GM10847 (cell line): ENCODE measurements around the gene ANAPC2.

Experiments
- POLR2A ChIP-seq: IDR thresholded peaks from 2 replicates; pipeline ENCODE4 v1.6.1; 2011; ENCODE audit not compliant: insufficient read length; ENCODE audit errors: extremely low read depth

Gene ANAPC2

GRCh38 chr9:137193771-137194170, 5.4 kb upstream of the ANAPC2 start:
- no peak for TF ChIP-seq POLR2A

- TF ChIP-seq POLR2A: no peak
Observed at GRCh38 chr9:137192859-137193258, 4.5 kb upstream of the ANAPC2 start.

GRCh38 chr9:137192448-137192780, 4.1 kb upstream of the ANAPC2 start:
- TF ChIP-seq POLR2A: no peak

GRCh38 chr9:137191691-137192447, 3.5 kb upstream of the ANAPC2 start:
- TF ChIP-seq POLR2A: no peak

GRCh38 chr9:137191245-137191644, 2.9 kb upstream of the ANAPC2 start:
- no peak for TF ChIP-seq POLR2A

- no peak for TF ChIP-seq POLR2A
Observed at GRCh38 chr9:137190315-137190856, 2.0 kb upstream of the ANAPC2 start.

GRCh38 chr9:137189297-137190295, 1.2 kb upstream of the ANAPC2 start:
- TF ChIP-seq POLR2A: no peak

GRCh38 chr9:137188086-137188489, 272 bp downstream of the ANAPC2 start:
- TF ChIP-seq POLR2A: no peak

GRCh38 chr9:137187386-137187785, 974 bp downstream of the ANAPC2 start:
- TF ChIP-seq POLR2A: no peak

- TF ChIP-seq POLR2A: no peak
Observed at GRCh38 chr9:137186385-137186784, 2.0 kb downstream of the ANAPC2 start.

GRCh38 chr9:137185921-137186320, 2.4 kb downstream of the ANAPC2 start:
- TF ChIP-seq POLR2A: no peak

GRCh38 chr9:137184881-137185660, 3.3 kb downstream of the ANAPC2 start:
- TF ChIP-seq POLR2A: no peak

- TF ChIP-seq POLR2A: no peak
Observed at GRCh38 chr9:137183980-137184595, 4.3 kb downstream of the ANAPC2 start.

GRCh38 chr9:137182836-137183235, 5.5 kb downstream of the ANAPC2 start:
- no peak for TF ChIP-seq POLR2A

- no peak for TF ChIP-seq POLR2A
Observed at GRCh38 chr9:137181680-137182079, 6.7 kb downstream of the ANAPC2 start.
